ENCODE results near the gene MRPL10.

The MRPL10 gene

DNA sequence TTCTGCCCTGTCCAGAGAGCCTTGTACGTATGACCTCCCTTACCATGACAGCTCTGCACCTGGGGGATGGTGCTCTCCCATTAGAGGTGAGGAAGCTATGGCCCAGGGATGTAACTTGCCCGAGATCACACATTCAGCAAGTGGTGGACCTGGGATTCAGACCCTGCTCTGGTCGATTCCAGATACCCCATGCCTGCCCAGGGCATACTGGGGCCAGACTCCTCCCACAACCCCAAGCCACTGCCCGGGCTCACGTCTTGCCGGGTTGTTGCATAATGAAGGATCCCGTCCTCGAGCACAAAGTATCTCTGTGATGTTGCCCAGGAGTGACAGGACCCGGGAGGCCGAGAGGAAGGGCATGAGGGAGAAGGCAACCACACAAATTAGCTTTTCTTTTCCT lies 11.9 kb downstream of the MRPL10 start:
- ATAC-seq = no peak
- TF ChIP-seq, protein P1, sequence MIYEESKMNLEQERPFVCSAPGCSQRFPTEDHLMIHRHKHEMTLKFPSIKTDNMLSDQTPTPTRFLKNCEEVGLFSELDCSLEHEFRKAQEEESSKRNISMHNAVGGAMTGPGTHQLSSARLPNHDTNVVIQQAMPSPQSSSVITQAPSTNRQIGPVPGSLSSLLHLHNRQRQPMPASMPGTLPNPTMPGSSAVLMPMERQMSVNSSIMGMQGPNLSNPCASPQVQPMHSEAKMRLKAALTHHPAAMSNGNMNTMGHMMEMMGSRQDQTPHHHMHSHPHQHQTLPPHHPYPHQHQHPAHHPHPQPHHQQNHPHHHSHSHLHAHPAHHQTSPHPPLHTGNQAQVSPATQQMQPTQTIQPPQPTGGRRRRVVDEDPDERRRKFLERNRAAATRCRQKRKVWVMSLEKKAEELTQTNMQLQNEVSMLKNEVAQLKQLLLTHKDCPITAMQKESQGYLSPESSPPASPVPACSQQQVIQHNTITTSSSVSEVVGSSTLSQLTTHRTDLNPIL (CRISPR knock-in tag; IDR thresholded peaks at IDR 0.05; ENCODE audit: low read depth) = no peak
- TF ChIP-seq GLIS3 (CRISPR knock-in tag; IDR thresholded peaks at IDR 0.05) (no peak), OSR1 (CRISPR knock-in tag; IDR thresholded peaks at IDR 0.05) (no peak), ZNF70 (CRISPR knock-in tag; IDR thresholded peaks at IDR 0.05) (no peak), TCF4 (CRISPR knock-in tag; IDR thresholded peaks at IDR 0.05; ENCODE audit: borderline replicate concordance) (no peak), ZFP3 (CRISPR knock-in tag; IDR thresholded peaks at IDR 0.05) (no peak), CSDC2 (CRISPR knock-in tag; IDR thresholded peaks at IDR 0.05) (no peak), PATZ1 (CRISPR knock-in tag; IDR thresholded peaks at IDR 0.05; ENCODE audit: borderline replicate concordance) (no peak), ESRRG (CRISPR knock-in tag; IDR thresholded peaks at IDR 0.05) (no peak), ARNTL (CRISPR knock-in tag; IDR thresholded peaks at IDR 0.05; ENCODE audit: borderline replicate concordance, low read depth) (no peak), RARB (CRISPR knock-in tag; IDR thresholded peaks at IDR 0.05) (no peak)
- TF ChIP-seq, protein P2, sequence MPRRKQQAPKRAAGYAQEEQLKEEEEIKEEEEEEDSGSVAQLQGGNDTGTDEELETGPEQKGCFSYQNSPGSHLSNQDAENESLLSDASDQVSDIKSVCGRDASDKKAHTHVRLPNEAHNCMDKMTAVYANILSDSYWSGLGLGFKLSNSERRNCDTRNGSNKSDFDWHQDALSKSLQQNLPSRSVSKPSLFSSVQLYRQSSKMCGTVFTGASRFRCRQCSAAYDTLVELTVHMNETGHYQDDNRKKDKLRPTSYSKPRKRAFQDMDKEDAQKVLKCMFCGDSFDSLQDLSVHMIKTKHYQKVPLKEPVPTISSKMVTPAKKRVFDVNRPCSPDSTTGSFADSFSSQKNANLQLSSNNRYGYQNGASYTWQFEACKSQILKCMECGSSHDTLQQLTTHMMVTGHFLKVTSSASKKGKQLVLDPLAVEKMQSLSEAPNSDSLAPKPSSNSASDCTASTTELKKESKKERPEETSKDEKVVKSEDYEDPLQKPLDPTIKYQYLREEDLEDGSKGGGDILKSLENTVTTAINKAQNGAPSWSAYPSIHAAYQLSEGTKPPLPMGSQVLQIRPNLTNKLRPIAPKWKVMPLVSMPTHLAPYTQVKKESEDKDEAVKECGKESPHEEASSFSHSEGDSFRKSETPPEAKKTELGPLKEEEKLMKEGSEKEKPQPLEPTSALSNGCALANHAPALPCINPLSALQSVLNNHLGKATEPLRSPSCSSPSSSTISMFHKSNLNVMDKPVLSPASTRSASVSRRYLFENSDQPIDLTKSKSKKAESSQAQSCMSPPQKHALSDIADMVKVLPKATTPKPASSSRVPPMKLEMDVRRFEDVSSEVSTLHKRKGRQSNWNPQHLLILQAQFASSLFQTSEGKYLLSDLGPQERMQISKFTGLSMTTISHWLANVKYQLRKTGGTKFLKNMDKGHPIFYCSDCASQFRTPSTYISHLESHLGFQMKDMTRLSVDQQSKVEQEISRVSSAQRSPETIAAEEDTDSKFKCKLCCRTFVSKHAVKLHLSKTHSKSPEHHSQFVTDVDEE (CRISPR knock-in tag; IDR thresholded peaks at IDR 0.05) = no peak

DNA sequence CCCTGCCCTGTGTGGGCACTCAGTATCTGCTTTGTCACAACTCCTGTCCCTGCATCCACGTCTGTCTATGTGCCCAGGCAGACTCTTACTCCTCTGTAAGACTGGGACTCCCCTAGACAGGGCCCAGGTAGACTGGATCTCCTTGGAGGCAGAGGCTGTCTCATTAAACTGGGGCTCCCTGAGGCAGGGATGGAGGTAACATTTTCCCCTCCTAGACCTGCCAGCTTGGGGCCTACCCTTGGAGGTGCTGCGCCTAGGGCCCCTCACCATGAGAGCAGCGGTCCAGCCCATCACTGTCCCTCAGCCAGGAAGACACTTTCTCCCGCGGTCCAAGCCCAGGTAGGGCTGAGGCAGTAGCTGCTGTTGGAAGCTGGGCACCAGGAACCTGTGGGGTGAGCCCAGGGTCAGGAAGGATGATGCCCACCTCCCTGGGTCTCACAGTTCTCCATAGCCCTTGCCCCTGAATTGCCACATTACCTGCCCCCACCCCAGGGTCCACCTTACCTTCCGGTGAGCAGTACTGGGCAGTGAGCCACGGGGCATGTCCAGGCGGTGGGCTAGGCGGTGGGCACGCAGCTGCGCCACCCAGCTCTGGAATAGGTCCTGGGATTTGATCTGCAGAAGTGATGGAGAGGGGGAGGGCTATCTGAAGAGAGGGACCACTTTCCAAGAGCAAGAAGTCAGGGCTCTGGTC lies 13.2 kb downstream of the MRPL10 start:
- no peak for ATAC-seq
- no peak for TF ChIP-seq ZNF565 (CRISPR knock-in tag; conservative IDR thresholded peaks at IDR 0.05; ENCODE audit: low read depth)
- TF ChIP-seq SNAI2 (CRISPR knock-in tag; IDR thresholded peaks at IDR 0.05) = no peak
- TF ChIP-seq ZFP30 (CRISPR knock-in tag; IDR thresholded peaks at IDR 0.05) = no peak
- no peak for TF ChIP-seq ZC3H10 (CRISPR knock-in tag; IDR thresholded peaks at IDR 0.05)

GRCh38 chr17:47816947-47817346 lies 14.4 kb downstream of the MRPL10 start:
- TF ChIP-seq CSDC2 (CRISPR knock-in tag; IDR thresholded peaks at IDR 0.05) (no peak), ZFP3 (CRISPR knock-in tag; IDR thresholded peaks at IDR 0.05) (no peak), ZNF565 (CRISPR knock-in tag; conservative IDR thresholded peaks at IDR 0.05; ENCODE audit: low read depth) (no peak), ZC3H10 (CRISPR knock-in tag; IDR thresholded peaks at IDR 0.05) (no peak), ZNF8 (CRISPR knock-in tag; IDR thresholded peaks at IDR 0.05) (no peak), PATZ1 (CRISPR knock-in tag; IDR thresholded peaks at IDR 0.05; ENCODE audit: borderline replicate concordance) (no peak), TOX (CRISPR knock-in tag; IDR thresholded peaks at IDR 0.05; ENCODE audit: borderline replicate concordance) (no peak), OSR1 (CRISPR knock-in tag; IDR thresholded peaks at IDR 0.05) (no peak), GLIS3 (CRISPR knock-in tag; IDR thresholded peaks at IDR 0.05) (no peak), TCF4 (CRISPR knock-in tag; IDR thresholded peaks at IDR 0.05; ENCODE audit: borderline replicate concordance) (no peak), ZNF70 (CRISPR knock-in tag; IDR thresholded peaks at IDR 0.05) (no peak)
- TF ChIP-seq, protein P1 (CRISPR knock-in tag; IDR thresholded peaks at IDR 0.05; ENCODE audit: low read depth) = no peak
- TF ChIP-seq, protein P3, sequence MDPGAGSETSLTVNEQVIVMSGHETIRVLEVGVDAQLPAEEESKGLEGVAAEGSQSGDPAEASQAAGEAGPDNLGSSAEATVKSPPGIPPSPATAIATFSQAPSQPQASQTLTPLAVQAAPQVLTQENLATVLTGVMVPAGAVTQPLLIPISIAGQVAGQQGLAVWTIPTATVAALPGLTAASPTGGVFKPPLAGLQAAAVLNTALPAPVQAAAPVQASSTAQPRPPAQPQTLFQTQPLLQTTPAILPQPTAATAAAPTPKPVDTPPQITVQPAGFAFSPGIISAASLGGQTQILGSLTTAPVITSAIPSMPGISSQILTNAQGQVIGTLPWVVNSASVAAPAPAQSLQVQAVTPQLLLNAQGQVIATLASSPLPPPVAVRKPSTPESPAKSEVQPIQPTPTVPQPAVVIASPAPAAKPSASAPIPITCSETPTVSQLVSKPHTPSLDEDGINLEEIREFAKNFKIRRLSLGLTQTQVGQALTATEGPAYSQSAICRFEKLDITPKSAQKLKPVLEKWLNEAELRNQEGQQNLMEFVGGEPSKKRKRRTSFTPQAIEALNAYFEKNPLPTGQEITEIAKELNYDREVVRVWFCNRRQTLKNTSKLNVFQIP (CRISPR knock-in tag; IDR thresholded peaks at IDR 0.05; ENCODE audit: borderline replicate concordance, low read depth) = no peak
- TF ChIP-seq, protein P2 (CRISPR knock-in tag; IDR thresholded peaks at IDR 0.05) = no peak
- ATAC-seq = no peak
